ENCODE results near the gene GPR176.

Gene GPR176

GRCh38 chr15:39885099-39885777, 34.8 kb downstream of the GPR176 start:
- no peak for TF ChIP-seq RAD21 (IDR thresholded peaks at IDR 0.05; ENCODE audit: low read depth)
- no peak for TF ChIP-seq YY1 (IDR thresholded peaks at IDR 0.05; ENCODE audit: low read depth)
- no peak for TF ChIP-seq TEAD4 (IDR thresholded peaks at IDR 0.05)
- TF ChIP-seq CEBPB (IDR thresholded peaks at IDR 0.05), result peak; percentile 48; the same call in 1 of the 2 replicates

GRCh38 chr15:39884351-39884750, 35.7 kb downstream of the GPR176 start:
- no peak for TF ChIP-seq ZBTB7A (IDR thresholded peaks at IDR 0.05; ENCODE audit: low read depth)
- no peak for TF ChIP-seq TAF1 (IDR thresholded peaks at IDR 0.05; ENCODE audit: low read depth)
- no peak for TF ChIP-seq TCF12 (IDR thresholded peaks at IDR 0.05; ENCODE audit: low read depth)
- no peak for TF ChIP-seq NFIC (IDR thresholded peaks at IDR 0.05)
- no peak for TF ChIP-seq FOXM1 (IDR thresholded peaks at IDR 0.05; ENCODE audit: borderline replicate concordance, low read depth)
- TF ChIP-seq CEBPB (IDR thresholded peaks at IDR 0.05), result no peak
- no peak for TF ChIP-seq REST (IDR thresholded peaks at IDR 0.05; ENCODE audit: low read depth)
- no peak for TF ChIP-seq EGR1 (IDR thresholded peaks at IDR 0.05)
- TF ChIP-seq RAD21 (IDR thresholded peaks at IDR 0.05; ENCODE audit: low read depth), result no peak
- TF ChIP-seq TEAD4 (IDR thresholded peaks at IDR 0.05), result no peak
- TF ChIP-seq USF1 (IDR thresholded peaks at IDR 0.05), result no peak
- no peak for TF ChIP-seq MAX (IDR thresholded peaks at IDR 0.05)
- TF ChIP-seq EP300 (IDR thresholded peaks at IDR 0.05; ENCODE audit: borderline replicate concordance), result no peak
- TF ChIP-seq CREB1 (IDR thresholded peaks at IDR 0.05; ENCODE audit: low read depth), result no peak
- no peak for TF ChIP-seq YY1 (IDR thresholded peaks at IDR 0.05; ENCODE audit: low read depth)

- TF ChIP-seq YY1 (IDR thresholded peaks at IDR 0.05; ENCODE audit: low read depth), result no peak
- no peak for TF ChIP-seq TEAD4 (IDR thresholded peaks at IDR 0.05)
- no peak for TF ChIP-seq ZBTB7A (IDR thresholded peaks at IDR 0.05; ENCODE audit: low read depth)
- TF ChIP-seq FOXM1 (IDR thresholded peaks at IDR 0.05; ENCODE audit: borderline replicate concordance, low read depth), result no peak
- no peak for TF ChIP-seq EP300 (IDR thresholded peaks at IDR 0.05; ENCODE audit: borderline replicate concordance)
- no peak for TF ChIP-seq REST (IDR thresholded peaks at IDR 0.05; ENCODE audit: low read depth)
- no peak for TF ChIP-seq TCF12 (IDR thresholded peaks at IDR 0.05; ENCODE audit: low read depth)
- TF ChIP-seq USF1 (IDR thresholded peaks at IDR 0.05), result no peak
- no peak for TF ChIP-seq TAF1 (IDR thresholded peaks at IDR 0.05; ENCODE audit: low read depth)
- TF ChIP-seq EGR1 (IDR thresholded peaks at IDR 0.05), result no peak
- TF ChIP-seq RAD21 (IDR thresholded peaks at IDR 0.05; ENCODE audit: low read depth), result no peak
Measured at GRCh38 chr15:39882602-39883001, 37.5 kb downstream of the GPR176 start.

- TF ChIP-seq EP300 (IDR thresholded peaks at IDR 0.05; ENCODE audit: borderline replicate concordance), result no peak
- TF ChIP-seq TAF1 (IDR thresholded peaks at IDR 0.05; ENCODE audit: low read depth), result no peak
- no peak for TF ChIP-seq MAX (IDR thresholded peaks at IDR 0.05)
- no peak for TF ChIP-seq REST (IDR thresholded peaks at IDR 0.05; ENCODE audit: low read depth)
- no peak for TF ChIP-seq TCF12 (IDR thresholded peaks at IDR 0.05; ENCODE audit: low read depth)
- no peak for TF ChIP-seq TEAD4 (IDR thresholded peaks at IDR 0.05)
- no peak for TF ChIP-seq CEBPB (IDR thresholded peaks at IDR 0.05)
- TF ChIP-seq USF1 (IDR thresholded peaks at IDR 0.05), result no peak
- no peak for TF ChIP-seq CREB1 (IDR thresholded peaks at IDR 0.05; ENCODE audit: low read depth)
- TF ChIP-seq EGR1 (IDR thresholded peaks at IDR 0.05), result no peak
- no peak for TF ChIP-seq RAD21 (IDR thresholded peaks at IDR 0.05; ENCODE audit: low read depth)
- TF ChIP-seq YY1 (IDR thresholded peaks at IDR 0.05; ENCODE audit: low read depth), result no peak
- TF ChIP-seq NFIC (IDR thresholded peaks at IDR 0.05), result no peak
- TF ChIP-seq ZBTB7A (IDR thresholded peaks at IDR 0.05; ENCODE audit: low read depth), result no peak
- TF ChIP-seq FOXM1 (IDR thresholded peaks at IDR 0.05; ENCODE audit: borderline replicate concordance, low read depth), result no peak
Measured at GRCh38 chr15:39881790-39882189, 38.3 kb downstream of the GPR176 start.

All from Ishikawa (cell line).